Measurements from ENCODE around the gene PYGM. TPM values are rescaled to one million over a fixed set of nuclear protein-coding genes. Genes with fewer than 3 reads are reported as not detected.

The PYGM gene
- total RNA-seq, 1 donor from 2014 or later: 4.8 TPM

DNA sequence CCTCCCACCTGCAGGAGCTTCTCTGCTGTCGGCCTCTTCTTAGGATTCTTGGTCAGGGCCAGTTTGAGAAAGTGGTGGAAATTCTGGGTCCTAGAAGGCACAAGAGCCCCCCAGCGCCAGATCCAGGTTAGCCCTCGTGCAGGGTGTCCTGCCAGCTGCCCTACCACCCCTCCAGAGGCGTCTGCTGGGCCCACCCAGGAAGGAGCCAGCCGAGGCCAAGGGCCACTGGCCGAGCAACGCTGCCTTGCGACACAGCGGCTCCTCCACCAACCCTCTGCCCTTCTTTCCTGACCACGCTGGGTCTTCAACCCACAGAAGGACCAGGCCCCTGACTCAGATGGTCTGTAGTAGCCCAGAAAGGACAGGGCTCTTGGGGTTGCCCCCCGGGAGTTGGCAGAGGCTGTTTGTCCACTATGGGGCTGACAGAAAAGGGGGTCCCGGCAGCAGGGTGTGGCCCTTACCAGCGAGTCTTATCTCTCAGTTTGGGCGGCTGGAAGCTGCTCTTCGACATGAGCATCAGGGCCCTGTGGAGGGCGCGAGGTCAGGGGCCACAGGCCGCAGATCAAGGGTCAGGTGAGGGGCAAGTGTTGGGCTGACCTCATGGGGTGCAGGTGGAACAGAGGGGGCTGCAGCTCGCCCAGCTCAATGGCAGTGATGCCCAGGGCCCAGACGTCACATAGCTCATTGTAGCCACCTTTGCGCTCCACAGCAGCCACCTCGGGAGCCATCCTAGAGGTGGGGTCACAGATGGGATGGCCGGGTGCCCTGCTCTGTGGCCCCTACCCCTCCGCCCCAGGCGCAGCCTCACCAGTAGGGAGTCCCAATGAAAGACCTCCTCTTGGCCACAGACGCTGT is 40.8 kb upstream of the PYGM start:
- no peaks in the 10 kb centered on the region for H3K27me3 Mint-ChIP-seq
- ATAC-seq (ENCODE audit: low read depth): no peak
- H3K27ac Mint-ChIP-seq: peak overlapping the region; percentile 91
- H3K9me3 Mint-ChIP-seq: no peaks in the 10 kb centered on the region
- TF ChIP-seq, protein P1, sequence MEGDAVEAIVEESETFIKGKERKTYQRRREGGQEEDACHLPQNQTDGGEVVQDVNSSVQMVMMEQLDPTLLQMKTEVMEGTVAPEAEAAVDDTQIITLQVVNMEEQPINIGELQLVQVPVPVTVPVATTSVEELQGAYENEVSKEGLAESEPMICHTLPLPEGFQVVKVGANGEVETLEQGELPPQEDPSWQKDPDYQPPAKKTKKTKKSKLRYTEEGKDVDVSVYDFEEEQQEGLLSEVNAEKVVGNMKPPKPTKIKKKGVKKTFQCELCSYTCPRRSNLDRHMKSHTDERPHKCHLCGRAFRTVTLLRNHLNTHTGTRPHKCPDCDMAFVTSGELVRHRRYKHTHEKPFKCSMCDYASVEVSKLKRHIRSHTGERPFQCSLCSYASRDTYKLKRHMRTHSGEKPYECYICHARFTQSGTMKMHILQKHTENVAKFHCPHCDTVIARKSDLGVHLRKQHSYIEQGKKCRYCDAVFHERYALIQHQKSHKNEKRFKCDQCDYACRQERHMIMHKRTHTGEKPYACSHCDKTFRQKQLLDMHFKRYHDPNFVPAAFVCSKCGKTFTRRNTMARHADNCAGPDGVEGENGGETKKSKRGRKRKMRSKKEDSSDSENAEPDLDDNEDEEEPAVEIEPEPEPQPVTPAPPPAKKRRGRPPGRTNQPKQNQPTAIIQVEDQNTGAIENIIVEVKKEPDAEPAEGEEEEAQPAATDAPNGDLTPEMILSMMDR (IDR thresholded peaks at IDR 0.05): no peak
- POLR2A ChIA-PET: interaction anchor here (0.5 to 7.1 kb wide), 14 partner anchors 10 to 697 kb away, joined by 3 to 86 read pairs (median 7); partner anchors contain the start of genes CDC42BPG, MEN1, RASGRP2 and SF1
- CTCF ChIA-PET: interaction anchor here (0.7 to 5.1 kb wide), 7 partner anchors 14 to 112 kb away, joined by 3 to 29 read pairs (median 3); partner anchors contain the start of gene CDC42BPG
- H3K4me1 Mint-ChIP-seq: peaks cover 54% of the 10 kb centered on the region
- peaks cover 35% of the 10 kb centered on the region for H3K36me3 Mint-ChIP-seq (ENCODE audit: low read depth)
- H3K4me3 Mint-ChIP-seq: peak overlapping the region; percentile 83
- intact Hi-C loops (cut with micrococcal nuclease): loop anchor here (5.0 kb wide), 1 partner anchor 212 kb away; the partner anchor contains the start of gene ARL2
- no peak for DNase-seq

DNA sequence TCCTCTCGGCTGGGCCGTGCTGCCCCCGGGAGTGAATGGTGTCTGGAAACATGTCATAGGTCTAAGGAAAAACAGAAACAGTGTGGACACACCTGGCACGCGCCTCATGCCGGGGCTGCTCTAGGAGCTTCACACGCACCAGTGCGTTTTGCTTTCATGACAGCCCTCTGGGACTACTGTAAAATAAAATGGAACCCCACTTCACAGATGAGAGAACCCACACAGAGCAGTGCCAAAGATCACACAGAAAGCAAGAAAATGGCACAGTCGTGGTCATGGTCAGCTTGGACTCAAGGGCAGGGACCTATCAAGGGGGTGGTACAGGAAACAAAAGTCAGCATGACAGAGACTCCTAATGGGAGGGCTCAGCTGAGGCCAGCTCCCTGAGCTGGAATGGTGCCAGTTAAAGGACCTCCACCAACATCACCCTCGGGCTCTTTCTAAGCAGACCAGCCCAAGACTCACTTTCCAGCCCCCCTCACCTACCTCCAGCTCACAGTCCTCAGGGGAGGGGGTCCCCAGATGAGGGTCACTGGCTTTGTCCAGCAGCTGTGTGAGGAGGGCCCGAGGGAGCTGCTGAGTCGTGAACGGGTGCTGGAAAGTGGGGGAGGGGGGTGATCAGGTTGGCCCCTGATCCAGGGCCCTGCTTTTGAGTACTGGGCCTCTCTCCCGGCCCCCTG is 40.0 kb upstream of the PYGM start:
- Mint-ChIP-seq H3K4me1 (peaks cover 57% of the 10 kb centered on the region), H3K4me3 (peak overlapping the region; percentile 71), H3K36me3 (ENCODE audit: low read depth) (peaks cover 37% of the 10 kb centered on the region), H3K27me3 (no peaks in the 10 kb centered on the region), H3K27ac (peak overlapping the region; percentile 91), H3K9me3 (no peaks in the 10 kb centered on the region)
- intact Hi-C loops (cut with micrococcal nuclease): loop anchor here (1.0 to 5.0 kb wide), 2 partner anchors 12 to 213 kb away; partner anchors contain the start of gene ARL2
- ChIA-PET CTCF (interaction anchor here (0.7 to 5.1 kb wide), 8 partner anchors 13 to 213 kb away, joined by 3 to 29 read pairs (median 3); partner anchors contain the start of genes CDC42BPG and SF1), POLR2A (interaction anchor here (0.5 to 7.1 kb wide), 16 partner anchors 11 to 698 kb away, joined by 3 to 86 read pairs (median 4); partner anchors contain the start of genes CDC42BPG, MEN1, RASGRP2 and SF1)
- ATAC-seq (ENCODE audit: low read depth): peak; percentile 64
- TF ChIP-seq, protein P1 (IDR thresholded peaks at IDR 0.05): no peak
- DNase-seq: peak; percentile 32

DNA sequence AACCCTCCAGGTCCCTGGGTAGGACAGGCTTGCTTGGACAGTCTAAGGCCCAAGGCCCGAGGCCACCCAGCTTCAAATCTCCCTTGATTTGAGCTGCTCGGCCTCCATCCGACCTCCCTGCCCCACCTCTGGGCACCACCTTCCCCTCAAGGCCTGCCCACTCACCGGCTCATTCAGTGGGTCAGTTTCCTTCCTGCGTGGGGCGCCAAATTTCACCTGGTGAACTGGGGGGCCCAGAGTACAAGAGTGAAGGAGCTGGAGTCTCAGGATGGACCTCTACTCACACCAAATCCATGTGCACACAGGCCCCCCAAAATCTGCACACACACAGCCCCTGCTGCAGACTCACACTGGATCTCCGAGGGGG is 39.5 kb upstream of the PYGM start:
- POLR2A ChIA-PET: interaction anchor here (0.5 to 7.1 kb wide), 11 partner anchors 12 to 458 kb away, joined by 3 to 86 read pairs (median 9); partner anchors contain the start of genes MEN1, RASGRP2 and SF1
- TF ChIP-seq, protein P1 (IDR thresholded peaks at IDR 0.05): no peak
- Mint-ChIP-seq H3K4me1 (peaks cover 61% of the 10 kb centered on the region), H3K4me3 (peak overlapping the region; percentile 71), H3K36me3 (ENCODE audit: low read depth) (peaks cover 40% of the 10 kb centered on the region), H3K27me3 (no peaks in the 10 kb centered on the region), H3K9me3 (no peaks in the 10 kb centered on the region), H3K27ac (peak overlapping the region; percentile 91)
- ATAC-seq (ENCODE audit: low read depth): no peak
- intact Hi-C loops (cut with micrococcal nuclease): loop anchor here (1.0 kb wide), 1 partner anchor 12 kb away; no protein-coding TSS in a partner anchor
- CTCF ChIA-PET: interaction anchor here (0.7 to 5.1 kb wide), 5 partner anchors 12 to 214 kb away, joined by 3 to 29 read pairs (median 4); partner anchors contain the start of gene SF1
- no peak for DNase-seq

DNA sequence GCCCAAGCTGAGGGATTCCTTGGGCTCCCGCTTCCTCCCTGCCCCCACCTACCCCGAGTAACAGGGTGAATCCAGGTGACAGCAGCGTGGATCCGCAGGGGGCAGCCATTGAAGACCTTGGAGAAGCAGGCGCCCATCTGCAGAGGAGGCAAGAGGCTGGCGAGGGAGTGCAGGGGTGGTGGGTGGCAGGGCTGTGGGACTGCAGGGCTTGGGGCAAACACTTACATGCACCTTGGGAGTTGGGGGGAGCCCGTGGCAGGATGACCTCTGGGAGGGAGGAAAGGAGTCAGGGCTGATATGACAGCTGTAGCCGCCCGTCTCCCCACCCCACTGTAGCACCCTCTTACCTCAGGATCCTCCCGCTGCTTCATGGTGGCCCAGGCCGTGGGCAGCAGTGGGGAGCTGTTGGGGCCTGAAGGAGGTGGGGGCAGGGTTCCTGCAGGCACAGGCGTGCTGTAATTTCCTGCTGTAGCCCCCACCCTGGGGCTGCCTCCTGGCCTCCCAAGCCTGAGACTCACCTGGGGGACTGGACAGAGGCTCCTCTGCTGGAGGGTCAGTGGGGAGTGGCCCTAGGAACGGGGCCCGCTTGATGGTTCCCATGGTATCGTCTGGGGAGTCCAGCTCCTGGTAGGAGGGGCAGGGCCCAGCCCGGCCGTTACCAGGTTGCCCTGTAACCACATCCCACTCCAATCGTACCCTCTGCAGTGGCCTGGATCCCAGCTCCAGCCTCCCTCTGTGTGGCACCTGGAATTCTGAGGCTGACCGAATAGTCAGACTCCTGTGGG is 37.2 kb upstream of the PYGM start:
- peaks cover 50% of the 10 kb centered on the region for H3K36me3 Mint-ChIP-seq (ENCODE audit: low read depth)
- H3K27ac Mint-ChIP-seq: peak overlapping the region; percentile 30
- ChIA-PET POLR2A (interaction anchor here (0.7 to 6.2 kb wide), 2 partner anchors 13 to 1551 kb away, joined by 5 to 63 read pairs; no protein-coding TSS in a partner anchor), CTCF (no interaction called here)
- no peaks in the 10 kb centered on the region for H3K9me3 Mint-ChIP-seq
- intact Hi-C loops (cut with micrococcal nuclease): no loop called here
- H3K4me3 Mint-ChIP-seq: no peak overlapping the region
- no peaks in the 10 kb centered on the region for H3K27me3 Mint-ChIP-seq
- TF ChIP-seq, protein P1 (IDR thresholded peaks at IDR 0.05): no peak
- ATAC-seq (ENCODE audit: low read depth): no peak
- peaks cover 55% of the 10 kb centered on the region for H3K4me1 Mint-ChIP-seq
- DNase-seq: no peak

Measured in activated B cell treated with CpG ODN at 0.5 μM for 24 hours (primary cell).